ENCODE measurements around the gene PROM1. TPM values are rescaled to one million over a fixed set of nuclear protein-coding genes. Genes with fewer than 3 reads are reported as not detected.

The PROM1 gene
- total RNA-seq, 1 experiment from 2014 or later = 17.7 TPM

GRCh38 chr4:16056681-16057385, 27.0 kb downstream of the PROM1 start:
- RAD21 ChIA-PET (ENCODE audit: low non-redundant PET in 1 of 2, low total read pairs in 2 of 2, uncharacterized antibody in 2 of 2, unreplicated experiment in 2 of 2) = no interaction called here
- ATAC-seq = no peak
- Histone ChIP-seq H3K4me2 (ENCODE audit: low read length) (no peak overlapping the region), H2AFZ (ENCODE audit: low read depth, low read length, poor library complexity, severe bottlenecking) (no peak overlapping the region), H3K9ac (ENCODE audit: low read length) (no peak overlapping the region), H3K4me1 (ENCODE audit: control insufficient read depth in 1 of 2, insufficient read depth in 2 of 2, low read length in 2 of 2) (no peaks in the 10 kb centered on the region), H3K27ac (ENCODE audit: low read depth, low read length) (no peak overlapping the region), H3K27me3 (ENCODE audit: insufficient read depth, low read length) (no peaks in the 10 kb centered on the region), H3K79me2 (ENCODE audit: insufficient read depth, low read length) (no peaks in the 10 kb centered on the region), H3K36me3 (ENCODE audit: control insufficient read depth in 1 of 2, insufficient read depth in 2 of 2, low read length in 2 of 2) (no peaks in the 10 kb centered on the region), H3K4me3 (replicated peaks in 1 of 2; ENCODE audit: low read depth in 1 of 2, low read length in 2 of 2) (no peak overlapping the region), H3K9me3 (ENCODE audit: control insufficient read depth in 1 of 2, insufficient read depth in 1 of 2, low read depth in 1 of 2, low read length in 2 of 2) (no peaks in the 10 kb centered on the region), H4K20me1 (ENCODE audit: insufficient read depth) (no peaks in the 10 kb centered on the region), H3K9me2 (ENCODE audit: insufficient read depth) (no peaks in the 10 kb centered on the region)
- TF ChIP-seq POLR2AphosphoS5 (IDR thresholded peaks at IDR 0.05; ENCODE audit: low read depth, low read length) (no peak), REST (IDR thresholded peaks at IDR 0.05; ENCODE audit: low read depth) (no peak), RAD21 (IDR thresholded peaks at IDR 0.05; ENCODE audit: low read depth) (no peak), YY1 (IDR thresholded peaks at IDR 0.05; ENCODE audit: extremely low read depth, insufficient replicate concordance, low read depth, low read length) (no peak)
- no TSS peak for BruUV-seq (replicated peaks)
- intact Hi-C loops (cut with micrococcal nuclease) = no loop called here
- CTCF ChIA-PET = no interaction called here
- DNase-seq (ENCODE audit: low read depth, low spot score) = no peak
- POLR2A ChIA-PET = no interaction called here

- ChIA-PET RAD21 (ENCODE audit: low non-redundant PET in 1 of 2, low total read pairs in 2 of 2, uncharacterized antibody in 2 of 2, unreplicated experiment in 2 of 2) (no interaction called here), POLR2A (no interaction called here), CTCF (no interaction called here)
- H3K9ac ChIP-seq (ENCODE audit: low read length) = no peak overlapping the region
- H3K4me3 ChIP-seq (replicated peaks in 1 of 2; ENCODE audit: low read depth in 1 of 2, low read length in 2 of 2) = no peak overlapping the region
- no peaks in the 10 kb centered on the region for H3K4me1 ChIP-seq (ENCODE audit: control insufficient read depth in 1 of 2, insufficient read depth in 2 of 2, low read length in 2 of 2)
- intact Hi-C loops (cut with micrococcal nuclease) = no loop called here
- no peaks in the 10 kb centered on the region for H3K79me2 ChIP-seq (ENCODE audit: insufficient read depth, low read length)
- H3K36me3 ChIP-seq (ENCODE audit: control insufficient read depth in 1 of 2, insufficient read depth in 2 of 2, low read length in 2 of 2) = no peaks in the 10 kb centered on the region
- no peaks in the 10 kb centered on the region for H4K20me1 ChIP-seq (ENCODE audit: insufficient read depth)
- ATAC-seq (no peak), DNase-seq (ENCODE audit: low read depth, low spot score) (no peak)
- H3K27me3 ChIP-seq (ENCODE audit: insufficient read depth, low read length) = no peaks in the 10 kb centered on the region
- no peak overlapping the region for H2AFZ ChIP-seq (ENCODE audit: low read depth, low read length, poor library complexity, severe bottlenecking)
- H3K9me3 ChIP-seq (ENCODE audit: control insufficient read depth in 1 of 2, insufficient read depth in 1 of 2, low read depth in 1 of 2, low read length in 2 of 2) = no peaks in the 10 kb centered on the region
- no peak overlapping the region for H3K4me2 ChIP-seq (ENCODE audit: low read length)
- BruUV-seq (replicated peaks) = no TSS peak
- no peaks in the 10 kb centered on the region for H3K9me2 ChIP-seq (ENCODE audit: insufficient read depth)
- H3K27ac ChIP-seq (ENCODE audit: low read depth, low read length) = no peak overlapping the region
- TF ChIP-seq ZFX (IDR thresholded peaks at IDR 0.05) = no peak
- no peak for TF ChIP-seq POLR2AphosphoS5 (IDR thresholded peaks at IDR 0.05; ENCODE audit: low read depth, low read length)
- no peak for TF ChIP-seq ATF3 (IDR thresholded peaks at IDR 0.05)
- TF ChIP-seq ELF1 (IDR thresholded peaks at IDR 0.05; ENCODE audit: borderline replicate concordance, low read depth) = no peak
- TF ChIP-seq YY1 (IDR thresholded peaks at IDR 0.05; ENCODE audit: extremely low read depth, insufficient replicate concordance, low read depth, low read length) = no peak
- no peak for TF ChIP-seq CBX3 (IDR thresholded peaks at IDR 0.05; ENCODE audit: low read depth)
- TF ChIP-seq REST (IDR thresholded peaks at IDR 0.05; ENCODE audit: low read depth) = no peak
- TF ChIP-seq SIN3A (IDR thresholded peaks at IDR 0.05; ENCODE audit: low read depth) = no peak
- TF ChIP-seq CEBPB (IDR thresholded peaks at IDR 0.05; ENCODE audit: low read depth) = no peak
- no peak for TF ChIP-seq RAD21 (IDR thresholded peaks at IDR 0.05; ENCODE audit: low read depth)
These were observed 27.9 kb downstream of the PROM1 start for GRCh38 chr4:16055873-16056272.

Data from HCT116 (cell line).